HG03432 (cell line): ENCODE results near the gene BBS9.
"Not testable (repeated sequence)": the region's sequence is repeated elsewhere in the genome, so short reads cannot be mapped to it uniquely, and the experiment has no call there.

Experiments
- ATAC-seq: cut with Tn5 transposase; IDR thresholded peaks from one replicate; pipeline ENCODE4 v1.9.1; 2021; ENCODE audit warnings: mild to moderate bottlenecking, moderate library complexity; ENCODE audit not compliant: unreplicated experiment

The BBS9 gene

DNA sequence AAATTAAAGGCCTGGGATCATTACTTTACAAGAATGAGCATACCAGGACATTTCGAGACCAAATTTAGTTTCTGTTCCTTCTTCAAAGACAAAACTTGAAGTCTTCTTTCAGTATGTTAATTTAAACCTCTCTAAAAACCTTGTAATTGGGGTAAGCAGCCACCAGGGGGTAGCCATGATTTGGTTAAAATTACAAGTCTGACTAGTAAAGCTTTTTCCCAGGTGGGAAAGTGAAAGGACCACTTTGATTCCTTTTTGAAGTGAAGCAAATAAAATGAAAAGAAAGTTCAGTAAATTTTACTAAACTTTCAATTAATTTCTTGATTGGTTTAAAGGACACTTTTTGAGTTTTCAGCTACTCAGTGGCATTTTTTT, 294.3 kb downstream of the BBS9 start:
- ATAC-seq = peak; percentile 90

DNA sequence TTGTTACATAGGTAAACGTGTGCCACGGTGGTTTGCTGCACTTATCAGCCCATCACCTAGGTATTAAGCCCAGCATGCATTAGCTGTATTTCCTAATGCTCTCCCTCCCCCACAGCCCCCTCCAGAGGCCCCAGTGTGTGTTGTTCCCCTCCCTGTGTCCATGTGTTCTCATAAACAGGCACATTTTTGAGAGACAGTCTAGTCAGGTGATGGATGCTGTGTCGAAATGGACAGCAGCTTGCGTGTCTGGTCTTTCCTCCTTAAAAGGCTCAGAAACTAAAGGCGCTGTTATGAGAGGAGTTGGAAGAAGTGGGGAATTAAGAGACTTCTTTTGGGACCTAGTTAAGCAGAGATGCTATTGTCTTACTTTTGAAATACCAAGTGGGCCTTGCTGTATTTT, 296.0 kb downstream of the BBS9 start:
- no peak for ATAC-seq

DNA sequence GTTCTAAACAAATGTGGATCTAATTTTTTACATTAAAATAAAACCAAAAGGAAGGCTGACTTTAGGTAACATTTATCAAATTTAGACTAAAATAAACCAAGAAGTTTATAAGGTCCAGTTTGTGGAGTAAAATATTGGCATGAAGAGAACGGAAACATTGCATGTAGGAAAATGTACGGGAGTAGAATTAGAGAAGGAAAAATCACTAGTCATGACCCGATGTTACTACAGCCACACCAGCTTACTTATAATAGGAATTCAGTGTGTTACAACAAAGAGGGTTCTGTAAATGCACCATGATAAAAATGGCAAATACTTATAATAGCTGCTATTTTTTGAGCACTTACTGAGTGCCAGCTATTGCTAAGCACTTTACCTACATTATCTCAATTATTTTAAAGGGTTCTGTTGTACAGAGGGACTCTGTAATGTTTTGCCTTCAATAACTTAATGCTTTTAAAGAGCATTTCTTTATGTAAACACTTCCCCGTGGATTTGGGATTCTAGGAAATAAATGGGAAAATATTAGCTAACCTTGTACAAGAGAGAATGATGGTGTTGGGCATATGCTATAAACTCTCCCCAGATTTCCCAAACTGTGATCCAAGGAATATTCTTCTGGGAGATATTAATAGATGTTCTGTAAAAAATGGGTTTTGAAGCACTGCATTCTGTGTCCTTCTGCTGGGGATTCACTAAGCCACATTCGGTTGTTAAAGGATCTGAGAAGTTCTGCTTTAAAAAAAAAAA, 296.7 kb downstream of the BBS9 start:
- no peak for ATAC-seq

DNA sequence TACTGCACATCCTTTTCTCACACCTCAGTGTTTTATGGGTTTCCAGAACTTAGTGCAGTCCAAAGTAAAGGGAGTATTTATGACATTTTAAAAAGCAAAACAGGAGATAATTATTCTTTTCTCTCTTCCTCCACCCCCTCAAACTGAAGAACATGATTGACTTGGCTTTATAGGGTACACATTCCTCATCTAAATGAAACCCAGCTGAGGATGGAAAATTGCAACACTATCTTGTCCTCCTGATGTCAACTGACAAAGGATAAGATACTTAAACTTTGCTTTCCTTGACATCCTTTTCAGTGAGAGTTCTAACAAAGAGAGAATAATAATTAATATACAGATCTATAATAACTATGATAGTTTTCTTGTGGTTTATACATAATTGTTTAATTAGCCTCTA, 299.1 kb downstream of the BBS9 start:
- no peak for ATAC-seq

DNA sequence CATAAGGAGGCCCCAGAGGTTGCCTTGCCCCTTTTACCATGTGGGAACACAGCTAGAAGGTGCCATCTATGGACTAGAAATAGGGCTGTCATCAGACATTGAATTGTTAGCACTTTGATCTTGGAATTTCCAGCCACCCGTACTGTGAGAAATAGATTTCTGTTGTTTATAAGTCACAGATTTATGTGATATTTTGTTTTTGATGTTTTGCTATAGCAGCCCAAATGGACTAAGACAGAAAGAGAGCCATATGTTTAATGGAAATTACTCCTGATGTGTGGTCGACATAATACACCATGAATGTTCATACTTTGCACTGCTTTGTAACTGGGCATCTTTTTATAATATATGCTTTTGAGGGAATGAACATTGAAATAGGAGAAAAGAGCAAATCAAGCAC, 302.2 kb downstream of the BBS9 start:
- ATAC-seq = no peak

DNA sequence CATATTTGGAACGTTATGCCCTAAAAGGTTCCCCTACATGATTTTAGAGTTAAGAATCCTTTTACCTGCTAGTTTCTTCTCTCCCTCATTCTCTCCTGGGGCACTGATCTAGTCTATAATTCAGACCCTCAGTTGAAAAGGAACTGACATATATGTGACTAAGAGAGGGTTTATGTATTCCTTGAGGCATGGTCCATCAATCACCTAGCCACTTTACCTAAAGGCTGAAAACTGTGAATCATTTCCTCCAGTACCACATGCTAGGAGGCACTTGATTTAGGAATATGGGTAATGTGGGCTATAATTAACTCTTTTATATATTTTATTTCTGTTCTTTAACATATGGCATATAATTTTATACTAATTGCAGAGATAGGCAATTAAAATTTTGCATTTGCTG, 303.5 kb downstream of the BBS9 start:
- ATAC-seq = no peak

DNA sequence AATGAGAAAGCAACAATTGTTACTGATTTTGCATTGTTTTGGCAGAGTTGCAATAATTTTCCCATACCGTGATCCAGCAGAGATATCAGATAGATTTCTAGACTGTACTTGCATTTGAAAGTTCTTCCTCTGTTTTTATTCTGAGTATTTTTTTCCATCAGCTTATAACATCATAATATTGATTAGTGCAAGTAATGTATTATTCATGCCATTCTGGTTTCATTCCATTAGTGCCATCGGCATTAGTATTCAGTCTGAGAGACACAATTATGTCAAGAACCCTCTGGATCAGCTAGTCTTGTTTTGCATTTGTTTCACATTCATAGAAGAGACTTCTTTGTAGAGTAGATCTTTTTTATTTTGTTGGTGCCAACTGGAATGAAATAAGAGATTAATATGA, 304.0 kb downstream of the BBS9 start:
- ATAC-seq = no peak

DNA sequence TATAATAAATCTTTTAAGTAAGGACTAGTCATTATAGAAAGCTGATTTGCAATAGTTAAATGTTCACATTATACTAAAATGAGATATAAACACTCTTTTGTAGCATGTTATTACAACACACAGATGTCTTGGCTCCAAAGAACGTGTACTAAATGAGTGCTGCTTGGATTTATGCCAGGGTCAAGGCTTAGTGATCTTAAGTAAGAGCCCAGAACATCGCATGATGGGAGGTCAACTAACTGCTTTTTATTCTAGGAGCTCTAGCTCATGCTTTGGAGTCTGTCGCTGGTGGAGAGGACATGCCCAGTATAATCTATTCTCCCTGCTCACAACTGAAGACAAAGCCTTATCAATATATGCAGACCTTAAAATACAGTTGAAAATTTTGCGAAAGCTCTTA, 315.1 kb downstream of the BBS9 start:
- no peak for ATAC-seq

DNA sequence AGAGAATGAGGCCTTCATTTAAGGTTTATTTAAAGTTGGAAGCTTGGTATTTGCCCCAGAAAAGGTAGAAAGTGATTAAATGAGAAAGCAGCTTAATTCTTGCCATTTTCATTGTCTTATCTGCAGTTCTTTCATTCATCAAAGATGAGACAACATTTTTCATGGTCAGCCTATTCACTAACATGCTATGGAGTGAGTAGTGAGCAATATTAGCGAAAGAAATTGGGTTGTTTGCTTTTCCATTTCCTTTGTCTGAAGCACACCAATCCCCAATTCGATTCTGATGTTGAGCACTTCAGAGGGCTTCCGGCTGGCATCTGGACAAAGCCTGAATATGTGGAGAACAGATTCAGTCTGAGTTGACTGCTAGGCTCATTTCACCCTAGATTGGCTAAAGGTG, 317.2 kb downstream of the BBS9 start:
- ATAC-seq = no peak

DNA sequence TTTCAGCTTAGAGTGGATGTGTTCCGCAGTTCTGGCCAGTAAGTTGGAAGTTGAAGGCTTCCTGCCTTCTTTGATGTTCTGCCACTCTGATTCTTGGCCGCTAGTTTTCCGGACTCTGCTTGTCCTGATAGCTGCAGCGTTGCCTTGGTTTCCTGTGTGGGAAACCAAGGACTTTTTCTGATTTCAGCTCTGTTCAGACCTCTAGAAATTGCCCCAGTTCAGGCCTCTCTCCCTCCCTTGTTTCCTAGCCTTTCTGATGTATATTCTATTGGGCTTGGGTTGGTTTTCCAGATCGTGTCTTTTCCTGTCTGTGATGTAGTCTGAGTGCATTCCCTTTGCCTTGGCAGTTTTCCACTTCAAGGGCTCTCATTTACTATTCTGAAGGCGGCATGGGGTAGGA, 318.7 kb downstream of the BBS9 start:
- no peak for ATAC-seq

DNA sequence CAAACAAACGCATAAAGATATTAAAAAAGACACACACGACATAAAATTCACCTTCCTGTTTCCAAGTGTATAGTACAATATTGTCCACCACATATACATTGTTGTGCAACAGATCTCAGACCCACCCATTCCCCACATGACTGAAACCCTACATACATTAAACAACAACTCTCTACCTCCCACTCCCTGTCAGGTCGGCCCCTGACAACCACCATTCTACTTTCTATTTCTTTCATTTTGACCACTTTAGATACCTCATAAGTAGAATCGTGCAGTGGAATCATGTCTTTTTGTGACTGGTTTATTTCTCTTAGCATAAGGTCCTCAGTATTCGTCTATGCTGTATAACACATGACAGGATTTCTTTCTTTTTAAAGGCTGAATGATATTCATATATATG, 320.5 kb downstream of the BBS9 start:
- ATAC-seq = no peak

DNA sequence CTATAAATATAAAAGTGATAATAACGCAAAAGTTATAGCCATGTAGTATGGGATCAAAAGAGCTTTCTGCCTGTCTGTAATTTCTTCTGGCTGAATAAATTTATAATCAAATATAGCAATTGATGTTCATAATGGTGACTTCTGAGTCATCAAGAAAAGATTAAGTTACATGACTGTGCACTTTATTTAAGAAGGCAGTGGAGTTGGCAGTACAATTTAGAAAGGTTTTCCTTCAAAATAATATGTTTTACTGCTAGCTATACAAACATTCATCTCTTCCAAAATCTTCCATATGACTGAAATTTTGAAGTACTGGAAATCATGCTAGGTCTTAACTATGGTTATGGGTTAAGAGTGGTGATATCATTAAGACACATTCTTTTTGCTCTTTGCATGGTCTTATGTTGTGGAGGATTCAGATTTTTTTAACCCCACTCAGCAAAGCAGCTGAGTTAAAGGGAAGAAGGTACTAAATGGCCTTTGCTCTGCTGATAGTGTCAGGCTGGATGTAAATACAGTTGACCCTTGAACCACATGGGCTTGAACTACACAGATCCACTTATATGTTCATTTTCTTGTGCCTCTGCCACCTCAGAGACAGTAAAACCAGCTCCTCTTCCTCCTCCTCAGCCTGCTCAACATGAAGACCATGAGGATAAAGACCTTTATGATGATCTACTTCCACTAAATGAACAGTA, 323.6 kb downstream of the BBS9 start:
- ATAC-seq = no peak

DNA sequence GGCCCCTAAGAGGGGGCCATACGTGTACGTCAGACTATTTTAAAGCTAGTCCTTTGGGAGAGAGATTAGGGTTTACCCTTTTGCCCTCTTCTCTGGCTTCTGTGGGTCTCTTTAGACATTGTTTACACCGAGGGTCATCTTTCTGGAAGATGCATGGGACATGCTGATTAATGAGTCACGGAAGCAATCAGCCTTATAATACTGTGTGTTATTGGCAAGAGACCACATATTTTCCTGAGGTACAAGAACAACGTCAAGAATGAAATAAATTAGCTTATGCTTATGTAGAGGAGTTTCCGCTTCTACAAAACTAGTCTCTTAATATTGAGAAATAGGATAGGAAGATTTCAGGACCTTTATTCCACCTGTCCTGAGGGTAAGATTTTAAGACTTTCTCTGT, 327.7 kb downstream of the BBS9 start:
- no peak for ATAC-seq

DNA sequence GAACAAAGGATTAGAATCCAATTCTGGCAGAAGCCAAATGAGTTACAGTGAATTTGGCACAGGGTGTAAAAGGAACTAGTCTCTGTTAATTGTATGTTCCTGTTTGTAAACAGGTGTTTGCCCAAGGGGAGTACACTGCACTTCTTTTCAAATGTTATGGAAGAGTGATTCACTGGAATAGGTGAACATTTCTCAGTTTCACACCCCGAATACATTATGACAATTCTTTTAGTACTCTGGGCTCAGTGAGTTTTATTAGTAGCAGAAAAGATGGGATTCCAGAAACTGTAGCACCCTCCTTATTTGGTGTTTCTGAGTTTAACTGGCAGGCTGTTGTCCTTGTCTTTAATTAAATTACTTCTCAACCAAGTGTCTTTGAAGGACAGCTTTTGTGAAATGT, 329.2 kb downstream of the BBS9 start:
- ATAC-seq = no peak

DNA sequence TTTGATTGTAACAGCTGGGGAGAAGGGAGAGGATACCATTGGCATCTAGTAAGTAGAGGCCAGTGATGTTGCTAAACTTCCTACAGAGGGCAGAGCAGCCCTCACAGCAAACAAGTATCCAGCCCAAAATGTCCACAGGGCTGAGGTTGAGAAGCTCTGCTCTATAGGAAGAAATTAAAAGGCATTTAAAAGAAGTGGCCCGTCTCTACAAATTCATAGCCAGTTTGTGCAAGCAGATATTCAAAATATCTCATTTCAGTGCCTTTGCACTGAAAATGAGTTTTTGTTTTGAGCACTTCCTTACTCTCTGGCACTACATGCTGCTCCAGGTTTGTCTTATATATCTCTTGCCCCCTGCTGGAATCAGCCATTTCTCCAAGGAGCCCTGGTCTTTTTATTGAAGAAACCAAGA, 330.0 kb downstream of the BBS9 start:
- peak; percentile 75 for ATAC-seq

DNA sequence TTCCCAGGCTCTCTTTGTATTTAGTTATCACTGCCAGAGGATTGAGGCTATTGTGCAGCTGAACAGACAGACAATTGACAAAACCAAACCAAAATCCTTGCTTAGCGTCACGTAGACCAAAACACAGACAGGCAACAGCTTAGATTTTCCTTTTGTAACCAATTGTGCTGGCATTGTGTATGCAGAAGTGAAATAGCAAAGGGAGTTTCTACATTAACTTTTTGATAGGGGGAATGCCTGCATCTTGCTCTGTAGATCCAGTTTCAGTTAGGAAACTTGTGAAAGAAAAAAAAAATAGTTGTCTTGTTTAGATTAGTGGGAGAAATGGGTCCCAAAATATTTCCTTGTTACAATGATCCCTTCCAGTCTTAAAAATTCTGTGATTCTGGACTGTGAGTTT, 333.8 kb downstream of the BBS9 start:
- peak; percentile 47 for ATAC-seq

DNA sequence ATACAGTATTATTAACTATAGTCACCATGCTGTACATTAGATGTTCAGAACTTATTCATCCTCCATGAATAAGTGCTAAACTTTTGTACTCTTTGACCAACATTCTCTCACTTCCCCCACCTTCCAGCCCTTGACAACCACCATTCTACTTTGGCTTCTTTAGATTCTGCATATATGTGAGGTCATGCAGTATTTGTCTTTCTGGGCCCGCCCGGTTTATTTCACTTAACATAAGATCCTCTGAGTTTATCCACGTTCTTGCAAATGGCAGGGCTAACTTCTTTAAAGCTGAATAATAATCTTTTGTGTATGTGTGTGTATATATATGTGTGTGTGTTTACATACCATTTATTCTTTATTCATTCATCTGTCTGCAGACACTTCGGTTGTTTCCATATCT, 336.8 kb downstream of the BBS9 start:
- ATAC-seq = no peak

DNA sequence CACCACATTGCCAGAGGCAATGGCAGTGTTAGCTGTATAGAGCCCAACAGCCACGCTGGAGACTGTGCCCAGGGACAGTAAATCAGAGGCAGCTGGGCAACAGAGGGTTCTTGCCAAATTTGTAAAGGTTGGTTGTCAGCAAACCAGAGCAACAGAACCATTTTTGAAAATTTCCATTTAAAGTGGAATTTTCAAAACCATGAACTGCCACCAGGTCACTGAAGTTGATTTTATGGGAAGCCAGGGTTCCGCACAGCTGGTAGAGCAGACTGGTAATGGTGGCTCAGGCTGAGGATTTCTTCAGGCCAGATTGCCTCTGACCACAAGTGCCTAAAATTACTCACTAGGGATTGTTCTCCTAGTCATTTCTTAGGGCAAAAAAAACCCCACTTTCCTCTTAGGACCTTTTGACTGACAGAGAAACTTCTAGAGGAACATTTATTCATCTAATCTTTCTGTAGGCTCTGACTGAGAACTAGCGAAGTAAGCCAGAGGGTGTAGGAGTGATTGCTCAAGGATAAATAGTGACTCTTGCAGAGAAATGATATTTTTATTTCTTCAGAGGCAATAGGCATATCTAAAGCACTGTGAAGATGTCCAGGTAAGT, 342.4 kb downstream of the BBS9 start:
- peak; percentile 87 for ATAC-seq

DNA sequence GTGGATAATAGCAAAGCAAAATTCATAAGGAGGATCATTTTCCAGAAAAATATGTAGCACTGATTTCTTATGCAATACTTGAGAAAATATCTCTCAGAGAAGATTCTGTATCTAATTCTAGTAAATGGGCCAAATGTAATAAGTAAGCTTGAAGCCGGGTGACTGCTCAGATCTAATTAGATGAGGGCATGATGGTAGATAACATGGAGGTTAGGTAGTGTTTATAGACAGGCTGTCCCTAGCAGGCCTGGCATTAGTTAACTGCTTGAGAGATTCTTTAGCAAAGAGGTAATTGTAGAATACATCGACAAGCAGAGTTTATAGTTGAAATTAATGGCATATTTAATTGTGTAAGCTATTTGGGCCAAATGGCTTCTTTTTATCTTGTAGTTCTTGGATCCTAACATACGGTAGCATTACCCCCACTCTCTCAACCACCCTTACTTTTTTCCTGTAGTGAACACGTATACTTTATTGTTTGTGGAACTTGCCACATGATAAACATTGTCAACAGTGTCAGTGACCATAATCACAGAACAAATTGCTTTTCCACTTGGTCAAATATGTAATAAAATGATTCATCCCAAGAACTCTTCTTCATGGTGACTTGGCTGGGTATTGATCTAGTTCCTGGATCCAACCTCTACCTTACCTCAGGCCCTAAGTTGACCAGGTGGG, 343.1 kb downstream of the BBS9 start:
- ATAC-seq = no peak

DNA sequence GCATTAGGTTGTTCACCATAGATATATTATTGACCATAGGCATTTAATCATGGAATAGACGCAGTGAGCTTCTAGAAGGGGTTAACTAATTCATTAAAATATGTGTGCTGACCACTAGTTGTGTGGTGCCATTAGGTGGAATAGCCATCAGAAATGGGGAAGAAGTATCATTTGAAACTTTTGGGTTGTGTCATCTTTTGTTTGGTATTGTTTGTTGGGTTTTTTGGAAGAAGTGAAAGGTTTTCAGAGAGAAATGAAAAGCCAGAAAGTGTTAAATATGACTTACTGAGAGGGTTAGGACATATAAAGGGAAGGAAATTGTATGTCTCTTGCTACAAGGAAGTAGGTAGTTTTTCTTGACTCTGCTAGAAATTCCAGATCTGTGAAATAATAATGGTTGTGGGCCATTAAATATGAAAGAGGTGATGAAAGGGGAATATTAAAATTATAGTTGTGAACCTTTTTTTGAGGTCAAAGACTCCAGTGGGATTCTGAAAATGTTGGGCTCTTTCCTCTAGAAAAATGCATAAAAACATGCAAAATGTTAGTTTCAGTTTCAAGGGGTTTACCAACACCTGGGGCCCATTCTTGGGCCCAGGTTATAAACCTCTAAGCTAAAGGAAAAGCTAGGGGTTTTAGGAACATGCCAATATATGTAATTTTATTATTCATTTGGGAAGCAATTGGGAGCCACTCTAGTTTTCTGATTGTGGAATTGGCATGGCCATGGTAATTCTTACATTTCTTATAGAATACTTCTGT, 348.5 kb downstream of the BBS9 start:
- ATAC-seq = no peak

DNA sequence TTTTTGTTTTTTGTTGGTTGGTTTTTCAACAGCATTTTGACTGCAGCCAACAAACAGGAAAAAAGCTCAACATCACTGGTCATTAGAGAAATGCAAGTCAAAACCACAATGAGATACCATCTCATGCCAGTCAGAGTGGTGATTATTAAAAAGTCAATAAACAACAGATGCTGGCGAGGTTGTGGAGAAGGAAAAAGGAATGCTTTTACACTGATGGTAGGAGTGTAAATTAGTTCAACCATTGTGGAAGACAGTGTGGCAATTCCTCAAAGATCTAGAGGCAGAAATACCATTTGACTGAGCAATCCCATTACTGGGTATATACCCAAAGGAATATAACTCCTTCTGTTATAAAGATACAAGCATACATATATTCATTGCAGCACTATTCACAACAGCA, 355.1 kb downstream of the BBS9 start:
- ATAC-seq = not testable (repeated sequence)
